Measurements from ENCODE around the gene KCNJ3. TPM values are rescaled to one million over a fixed set of nuclear protein-coding genes. Genes with fewer than 3 reads are reported as not detected.

KCNJ3 gene
- total RNA-seq, 2 donors from 2014 or later: not detected

- H3K9me3 Mint-ChIP-seq: peaks cover 3 to 4% of the 10 kb centered on the region in 2 donors
- H3K27ac Mint-ChIP-seq: no peak overlapping the region
- DNase-seq (ENCODE audit: low spot score in 2 of 2) (no peak), ATAC-seq (peak in 1 of 2 donors; percentile 43)
- H3K36me3 Mint-ChIP-seq: peaks cover 17 to 18% of the 10 kb centered on the region in 2 donors
Measured at GRCh38 chr2:154697418-154698252, 860 bp upstream of the KCNJ3 start.

- Mint-ChIP-seq H3K27ac (no peak overlapping the region), H3K36me3 (peaks cover 17 to 18% of the 10 kb centered on the region in 2 donors), H3K9me3 (peaks cover 3 to 4% of the 10 kb centered on the region in 2 donors)
- ATAC-seq: no peak
- no peak for DNase-seq (ENCODE audit: low spot score in 2 of 2)
Measured at GRCh38 chr2:154698721-154699574, 453 bp downstream of the KCNJ3 start.

DNA sequence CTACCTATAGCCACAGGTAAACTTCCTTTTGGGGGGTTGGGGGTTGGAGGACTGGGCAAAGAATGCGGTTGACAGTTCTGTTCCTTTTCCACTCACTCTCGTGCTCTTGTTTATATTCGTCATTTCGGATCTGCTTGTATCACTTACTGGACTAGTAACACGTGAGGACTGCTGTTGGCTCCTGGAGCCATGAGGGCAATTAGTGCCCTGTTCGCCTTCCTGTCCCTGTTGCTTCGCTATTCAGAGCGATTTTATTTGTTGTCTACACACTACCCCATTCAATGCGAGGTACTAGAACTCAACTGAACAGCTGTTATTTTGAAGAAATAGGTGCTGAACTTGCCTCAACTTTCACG, 1.1 kb downstream of the KCNJ3 start:
- Mint-ChIP-seq H3K27ac (no peak overlapping the region), H3K36me3 (peaks cover 17 to 18% of the 10 kb centered on the region in 2 donors), H3K9me3 (peaks cover 3 to 4% of the 10 kb centered on the region in 2 donors)
- DNase-seq (ENCODE audit: low spot score in 2 of 2): no peak
- no peak for ATAC-seq

GRCh38 chr2:154700136-154700535, 1.6 kb downstream of the KCNJ3 start:
- no peak for ATAC-seq
- peaks cover 17 to 18% of the 10 kb centered on the region in 2 donors for H3K36me3 Mint-ChIP-seq
- no peak overlapping the region for H3K27ac Mint-ChIP-seq

GRCh38 chr2:154704991-154705390, 6.5 kb downstream of the KCNJ3 start:
- DNase-seq (ENCODE audit: low spot score in 2 of 2) (no peak), ATAC-seq (no peak)
- Mint-ChIP-seq H3K27ac (no peak overlapping the region), H3K36me3 (no peaks in the 10 kb centered on the region), H3K9me3 (no peaks in the 10 kb centered on the region)

More at GRCh38 chr2:154700136-154700535, 1.6 kb downstream of the KCNJ3 start:
- peaks cover 3 to 4% of the 10 kb centered on the region in 2 donors for H3K9me3 Mint-ChIP-seq
- no peak for DNase-seq (ENCODE audit: low spot score in 2 of 2)

- no peak for ATAC-seq
- no peak for DNase-seq (ENCODE audit: low spot score in 2 of 2)
- H3K36me3 Mint-ChIP-seq: no peaks in the 10 kb centered on the region
- no peak overlapping the region for H3K27ac Mint-ChIP-seq
- H3K9me3 Mint-ChIP-seq: no peaks in the 10 kb centered on the region
Measured at GRCh38 chr2:154706660-154707059, 8.2 kb downstream of the KCNJ3 start.

- H3K9me3 Mint-ChIP-seq: no peaks in the 10 kb centered on the region
- DNase-seq (ENCODE audit: low spot score in 2 of 2) (no peak), ATAC-seq (no peak)
- no peak overlapping the region for H3K27ac Mint-ChIP-seq
- H3K36me3 Mint-ChIP-seq: no peaks in the 10 kb centered on the region
Measured at GRCh38 chr2:154707994-154708575, 9.6 kb downstream of the KCNJ3 start.

DNA sequence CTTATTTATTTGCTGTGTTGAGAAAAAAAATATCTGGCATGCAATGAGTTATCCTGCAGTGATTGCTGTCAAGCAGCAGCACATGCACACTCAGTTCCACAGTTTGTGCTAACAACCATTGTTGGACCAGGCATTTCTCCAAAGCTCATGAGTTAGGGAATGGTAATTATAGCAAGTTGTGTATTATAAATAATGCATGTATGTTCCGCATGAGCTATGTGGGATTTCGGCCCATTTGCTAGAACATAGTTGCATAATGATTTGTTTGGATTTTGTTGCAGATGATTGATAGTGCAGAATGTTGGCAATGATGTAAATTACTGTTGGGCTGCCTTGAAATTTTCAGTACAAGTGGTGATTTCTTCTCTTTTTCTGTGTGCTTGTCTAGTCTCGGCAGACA, 10.7 kb downstream of the KCNJ3 start:
- Mint-ChIP-seq H3K9me3 (no peaks in the 10 kb centered on the region), H3K27ac (no peak overlapping the region), H3K36me3 (no peaks in the 10 kb centered on the region)
- DNase-seq (ENCODE audit: low spot score in 2 of 2) (no peak), ATAC-seq (no peak)

DNA sequence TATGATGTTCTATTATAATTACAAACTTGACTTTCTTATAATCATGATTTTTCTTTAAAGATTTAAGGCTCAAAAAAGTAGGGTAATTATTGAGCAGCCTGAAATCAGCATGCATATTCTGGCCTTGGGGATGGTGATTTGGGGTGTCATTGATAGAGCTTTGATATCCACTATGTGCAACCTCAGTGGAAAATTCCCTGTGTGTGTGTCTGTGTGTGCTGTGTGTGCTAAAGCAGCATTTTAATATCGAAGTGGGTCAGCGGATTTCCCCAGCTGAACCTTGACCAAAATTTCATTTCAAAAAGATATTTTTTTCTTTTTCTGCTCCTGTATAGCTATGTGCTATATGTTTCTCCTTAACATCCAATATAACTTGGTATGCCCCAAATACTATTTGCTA, 11.6 kb downstream of the KCNJ3 start:
- DNase-seq (ENCODE audit: low spot score in 2 of 2) (no peak), ATAC-seq (no peak)
- Mint-ChIP-seq H3K27ac (no peak overlapping the region), H3K36me3 (no peaks in the 10 kb centered on the region), H3K9me3 (no peaks in the 10 kb centered on the region)

DNA sequence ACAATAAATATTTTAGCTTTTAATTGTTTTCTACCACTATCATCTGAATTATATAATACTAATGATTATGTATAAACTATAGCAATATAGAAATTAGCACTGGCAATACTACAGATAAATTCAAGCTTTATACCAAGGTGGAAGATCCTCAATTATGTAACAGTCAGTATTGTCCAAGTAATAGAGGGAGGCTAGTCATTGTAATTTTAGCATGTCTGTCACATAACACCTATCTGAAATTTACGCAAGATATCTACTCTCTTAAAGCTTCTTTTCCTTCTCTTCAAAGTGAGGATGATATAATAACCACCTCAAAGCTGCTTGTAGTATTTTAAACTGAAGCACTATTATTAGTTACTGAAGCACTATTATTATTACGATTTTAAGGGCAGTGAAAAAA, 12.2 kb downstream of the KCNJ3 start:
- H3K27ac Mint-ChIP-seq: no peak overlapping the region
- ATAC-seq (no peak), DNase-seq (ENCODE audit: low spot score in 2 of 2) (no peak)
- no peaks in the 10 kb centered on the region for H3K9me3 Mint-ChIP-seq
- H3K36me3 Mint-ChIP-seq: no peaks in the 10 kb centered on the region

DNA sequence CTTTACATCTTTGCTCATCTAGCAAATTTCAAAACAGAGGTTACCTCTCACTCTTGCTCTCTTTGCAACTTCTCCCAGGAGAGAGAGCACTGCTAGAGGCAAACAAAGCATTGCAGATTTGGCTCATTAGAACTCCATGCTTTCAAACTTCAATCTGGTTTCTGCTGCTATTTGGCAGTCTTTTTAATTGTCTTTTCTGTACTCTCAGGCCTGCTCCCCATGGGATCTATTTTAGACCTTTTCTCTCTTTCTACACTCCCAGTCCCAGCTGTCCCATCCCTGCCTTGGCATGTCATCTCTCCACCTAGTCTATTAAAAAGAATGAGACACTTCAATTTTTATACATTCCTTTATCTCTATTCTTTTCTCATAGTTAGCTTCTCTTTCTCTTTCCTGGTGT, 15.2 kb downstream of the KCNJ3 start:
- ATAC-seq: no peak
- no peak for DNase-seq (ENCODE audit: low spot score in 2 of 2)
- Mint-ChIP-seq H3K27ac (no peak overlapping the region), H3K9me3 (no peaks in the 10 kb centered on the region), H3K36me3 (no peaks in the 10 kb centered on the region)

GRCh38 chr2:154720651-154721050, 22.2 kb downstream of the KCNJ3 start:
- ATAC-seq (no peak), DNase-seq (ENCODE audit: low spot score in 2 of 2) (no peak)
- Mint-ChIP-seq H3K9me3 (peaks cover 0 to 7% of the 10 kb centered on the region in 2 donors), H3K27ac (no peak overlapping the region), H3K36me3 (no peaks in the 10 kb centered on the region)

DNA sequence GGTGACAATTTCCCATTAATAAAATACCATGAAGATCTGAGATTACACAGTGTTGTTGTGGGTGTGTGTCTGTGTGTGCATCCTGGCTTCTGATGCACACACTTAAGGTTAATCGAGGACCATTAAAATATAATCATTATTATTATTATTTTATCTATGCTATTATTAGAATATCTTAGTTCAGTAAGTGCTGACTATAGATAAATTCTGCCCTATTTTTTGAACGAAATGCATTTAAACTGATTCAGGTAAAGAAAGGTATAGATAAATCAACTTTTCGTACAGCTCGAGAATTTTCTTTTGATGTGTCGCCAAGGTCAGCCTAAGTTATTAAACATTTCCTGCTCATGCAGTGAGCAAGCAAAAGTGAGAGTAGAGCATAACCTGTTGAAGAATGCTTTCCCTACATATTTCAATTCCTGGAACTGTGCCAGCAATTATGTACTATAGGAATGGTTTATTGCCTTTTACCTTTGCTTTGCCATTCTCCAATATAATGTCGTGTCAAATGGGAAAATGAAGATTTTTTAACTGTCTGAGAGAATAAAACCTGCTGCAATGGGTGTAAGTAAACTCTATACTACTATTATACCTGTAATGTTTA, 25.8 kb downstream of the KCNJ3 start:
- peaks cover 5 to 7% of the 10 kb centered on the region in 2 donors for H3K9me3 Mint-ChIP-seq
- H3K36me3 Mint-ChIP-seq: no peaks in the 10 kb centered on the region
- H3K27ac Mint-ChIP-seq: no peak overlapping the region
- DNase-seq (ENCODE audit: low spot score in 2 of 2): no peak
- ATAC-seq: no peak

GRCh38 chr2:154740361-154740760, 41.9 kb downstream of the KCNJ3 start:
- ATAC-seq: no peak
- Mint-ChIP-seq H3K9me3 (peaks cover 0 to 3% of the 10 kb centered on the region in 2 donors), H3K27ac (no peak overlapping the region), H3K36me3 (no peaks in the 10 kb centered on the region)
- DNase-seq (ENCODE audit: low spot score in 2 of 2): no peak

- no peaks in the 10 kb centered on the region for H3K9me3 Mint-ChIP-seq
- DNase-seq (ENCODE audit: low spot score in 2 of 2) (no peak), ATAC-seq (no peak)
- H3K36me3 Mint-ChIP-seq: no peaks in the 10 kb centered on the region
- H3K27ac Mint-ChIP-seq: no peak overlapping the region
Measured at GRCh38 chr2:154758871-154759270, 60.4 kb downstream of the KCNJ3 start.

DNA sequence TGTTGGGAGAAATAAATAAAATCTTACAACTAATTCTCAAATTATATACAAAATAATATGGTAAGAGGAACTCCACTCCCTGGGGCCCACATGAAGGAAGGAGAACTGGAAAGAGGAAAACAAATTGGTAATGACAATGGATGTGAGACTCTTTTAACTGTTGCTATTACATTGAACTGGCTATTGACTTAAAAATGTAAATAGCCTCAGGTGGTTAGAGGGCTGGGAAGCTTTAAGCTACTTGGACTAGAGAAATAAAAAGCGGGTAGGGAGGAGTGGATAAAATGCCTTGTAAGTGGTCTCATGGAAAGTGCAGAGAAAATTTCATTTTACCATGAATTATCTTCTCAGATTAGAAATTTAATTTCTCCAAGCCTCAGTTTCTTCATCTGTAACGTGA, 64.1 kb downstream of the KCNJ3 start:
- DNase-seq (ENCODE audit: low spot score in 2 of 2): no peak
- Mint-ChIP-seq H3K9me3 (no peaks in the 10 kb centered on the region), H3K27ac (no peak overlapping the region), H3K36me3 (no peaks in the 10 kb centered on the region)
- ATAC-seq: no peak
